GM12874 (cell line): Measurements from ENCODE around the gene UROC1.

Experiments
- TF ChIP-seq, protein P1 (sequence below): IDR thresholded peaks from 2 replicates; pipeline ENCODE4 v1.5.1; 2011; ENCODE audit warnings: low read depth, mild to moderate bottlenecking, control low read depth, low read length, moderate library complexity; ENCODE audit not compliant: insufficient read depth

UROC1 gene

DNA sequence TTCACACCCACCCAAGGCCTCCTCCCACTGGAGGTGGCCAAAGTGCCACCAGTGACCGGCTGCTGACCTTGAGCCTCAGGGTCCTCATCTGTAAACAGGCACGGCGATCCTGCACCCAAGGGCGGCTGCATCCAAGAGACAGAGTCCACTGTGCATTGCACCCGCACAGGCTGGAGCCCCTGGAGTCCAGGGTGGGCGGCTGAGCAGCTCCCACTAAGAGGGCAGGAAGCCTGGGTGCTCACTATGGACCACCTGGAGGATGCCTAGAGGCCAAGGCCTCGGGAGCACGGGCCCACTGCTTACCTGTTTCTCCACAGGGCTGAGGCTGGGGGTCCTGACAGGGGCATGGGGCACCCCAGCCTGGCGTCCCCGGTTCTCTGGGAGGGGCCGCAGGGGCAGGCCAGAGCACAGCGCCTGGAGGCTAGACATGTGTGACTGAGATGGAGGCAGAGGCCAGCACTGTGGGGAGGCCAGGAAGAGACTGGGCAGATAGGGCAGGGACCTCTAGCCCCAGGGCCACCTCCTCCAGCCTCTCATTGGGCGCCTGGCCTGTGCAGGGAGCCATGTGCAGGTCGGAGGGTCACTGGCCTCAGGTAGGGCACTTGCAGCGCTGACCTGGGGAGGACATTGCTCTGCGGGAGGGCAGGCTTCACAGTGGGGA, at the start of gene UROC1:
Gene UROC1 (minus strand): TSS at position 483 of the 661 bp plus-strand sequence. CDS start 54 bp downstream, at position 429.
- TF ChIP-seq, protein P1, sequence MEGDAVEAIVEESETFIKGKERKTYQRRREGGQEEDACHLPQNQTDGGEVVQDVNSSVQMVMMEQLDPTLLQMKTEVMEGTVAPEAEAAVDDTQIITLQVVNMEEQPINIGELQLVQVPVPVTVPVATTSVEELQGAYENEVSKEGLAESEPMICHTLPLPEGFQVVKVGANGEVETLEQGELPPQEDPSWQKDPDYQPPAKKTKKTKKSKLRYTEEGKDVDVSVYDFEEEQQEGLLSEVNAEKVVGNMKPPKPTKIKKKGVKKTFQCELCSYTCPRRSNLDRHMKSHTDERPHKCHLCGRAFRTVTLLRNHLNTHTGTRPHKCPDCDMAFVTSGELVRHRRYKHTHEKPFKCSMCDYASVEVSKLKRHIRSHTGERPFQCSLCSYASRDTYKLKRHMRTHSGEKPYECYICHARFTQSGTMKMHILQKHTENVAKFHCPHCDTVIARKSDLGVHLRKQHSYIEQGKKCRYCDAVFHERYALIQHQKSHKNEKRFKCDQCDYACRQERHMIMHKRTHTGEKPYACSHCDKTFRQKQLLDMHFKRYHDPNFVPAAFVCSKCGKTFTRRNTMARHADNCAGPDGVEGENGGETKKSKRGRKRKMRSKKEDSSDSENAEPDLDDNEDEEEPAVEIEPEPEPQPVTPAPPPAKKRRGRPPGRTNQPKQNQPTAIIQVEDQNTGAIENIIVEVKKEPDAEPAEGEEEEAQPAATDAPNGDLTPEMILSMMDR = no peak

DNA sequence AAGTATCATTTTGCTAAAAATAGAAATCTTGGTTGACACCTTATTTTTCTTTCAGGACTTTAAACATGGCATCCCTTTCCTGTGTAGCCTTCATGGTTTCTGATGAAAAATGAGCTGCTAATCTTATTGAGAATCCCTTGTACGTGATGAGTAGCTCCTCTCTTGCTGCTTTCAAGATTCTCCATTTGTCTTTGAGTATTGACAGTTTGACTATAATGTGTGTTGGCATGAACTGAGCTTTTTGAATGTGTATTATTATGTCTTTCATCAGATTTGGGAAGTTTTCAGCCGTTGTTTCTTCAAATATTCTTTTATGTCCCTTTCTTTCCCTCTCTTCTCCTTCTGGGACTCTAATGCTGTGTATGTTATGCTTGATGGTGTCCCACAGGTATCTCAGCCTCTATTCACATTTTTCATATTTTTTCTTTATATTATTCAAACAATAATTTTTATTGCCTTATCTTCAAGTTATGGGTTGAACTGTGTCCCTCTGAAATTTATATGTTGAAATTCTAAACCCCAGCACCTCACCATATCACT, 45.2 kb upstream of the UROC1 start:
- TF ChIP-seq, protein P1 = no peak

DNA sequence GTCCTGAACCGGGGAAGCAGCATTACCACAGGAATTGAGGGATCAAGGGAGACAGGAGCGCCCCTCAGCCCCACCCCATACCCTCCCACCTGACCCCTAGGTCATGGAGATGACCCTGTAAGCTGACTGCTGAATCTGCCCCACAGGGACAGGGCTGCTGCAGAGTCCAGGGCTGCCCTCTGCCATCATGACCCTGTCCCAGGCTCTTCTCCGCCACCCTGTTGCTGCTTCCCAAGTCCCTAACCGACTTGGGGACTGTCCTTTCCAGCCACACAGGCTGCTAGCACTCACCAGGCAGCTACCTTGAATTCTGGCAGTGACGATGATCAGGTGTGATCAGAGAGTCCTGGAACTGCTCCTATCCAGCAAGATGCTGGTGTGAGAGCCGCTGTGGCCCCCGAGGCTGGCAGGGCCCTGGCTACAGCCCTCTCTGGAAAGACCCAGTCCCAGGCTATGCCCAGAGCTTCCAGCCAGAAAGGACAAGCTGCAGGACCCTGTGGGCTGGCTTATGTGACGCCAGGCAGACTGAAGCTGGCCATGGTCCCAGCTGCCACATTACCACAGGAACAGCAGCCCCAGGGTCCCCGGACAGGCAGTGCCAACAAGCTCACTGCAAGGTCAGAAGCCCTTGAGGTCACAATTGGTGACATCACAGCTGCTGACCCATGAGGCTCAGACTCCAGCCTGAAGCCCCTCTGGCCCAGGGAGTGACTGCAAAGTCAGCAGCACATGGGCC, 40.9 kb upstream of the UROC1 start, which contains the start of gene C3orf22:
Gene C3orf22 (minus strand): TSS at position 597 of the 736 bp plus-strand sequence. CDS start 5,542 bp downstream, outside the sequence.
- TF ChIP-seq, protein P1 = no peak

GRCh38 chr3:126557761-126558160, 40.2 kb upstream of the UROC1 start:
- TF ChIP-seq, protein P1 = no peak

DNA sequence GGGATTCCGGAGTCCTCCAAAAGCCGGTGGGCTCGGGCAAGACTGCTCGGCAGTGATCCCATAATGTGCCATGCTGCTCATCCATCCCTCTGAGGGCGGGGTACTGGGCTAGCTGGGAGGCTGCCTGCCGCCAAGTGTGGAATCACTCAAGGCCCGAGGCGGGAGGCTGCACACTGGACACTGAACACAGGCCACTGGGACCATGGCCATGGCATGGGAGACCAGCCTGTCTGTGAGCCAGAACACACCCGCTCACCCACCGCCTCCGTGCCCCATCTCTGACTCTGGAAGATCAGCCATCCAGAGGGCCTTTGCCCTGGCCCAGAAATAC, 39.8 kb upstream of the UROC1 start:
- TF ChIP-seq, protein P1 = no peak

- TF ChIP-seq, protein P1 = no peak
Observed at GRCh38 chr3:126556637-126557414, 39.3 kb upstream of the UROC1 start.
